HG03457 (cell line): ENCODE data around the gene NSMCE4A.
"Not testable (repeated sequence)": the region's sequence is repeated elsewhere in the genome, so short reads cannot be mapped to it uniquely, and the experiment has no call there.

ENCODE experiments used
- ATAC-seq: cut with Tn5 transposase; IDR thresholded peaks from one replicate; pipeline ENCODE4 v1.9.1; 2021; ENCODE audit warnings: moderate number of reproducible peaks; ENCODE audit not compliant: unreplicated experiment

The NSMCE4A gene, protein sequence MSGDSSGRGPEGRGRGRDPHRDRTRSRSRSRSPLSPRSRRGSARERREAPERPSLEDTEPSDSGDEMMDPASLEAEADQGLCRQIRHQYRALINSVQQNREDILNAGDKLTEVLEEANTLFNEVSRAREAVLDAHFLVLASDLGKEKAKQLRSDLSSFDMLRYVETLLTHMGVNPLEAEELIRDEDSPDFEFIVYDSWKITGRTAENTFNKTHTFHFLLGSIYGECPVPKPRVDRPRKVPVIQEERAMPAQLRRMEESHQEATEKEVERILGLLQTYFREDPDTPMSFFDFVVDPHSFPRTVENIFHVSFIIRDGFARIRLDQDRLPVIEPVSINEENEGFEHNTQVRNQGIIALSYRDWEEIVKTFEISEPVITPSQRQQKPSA

DNA sequence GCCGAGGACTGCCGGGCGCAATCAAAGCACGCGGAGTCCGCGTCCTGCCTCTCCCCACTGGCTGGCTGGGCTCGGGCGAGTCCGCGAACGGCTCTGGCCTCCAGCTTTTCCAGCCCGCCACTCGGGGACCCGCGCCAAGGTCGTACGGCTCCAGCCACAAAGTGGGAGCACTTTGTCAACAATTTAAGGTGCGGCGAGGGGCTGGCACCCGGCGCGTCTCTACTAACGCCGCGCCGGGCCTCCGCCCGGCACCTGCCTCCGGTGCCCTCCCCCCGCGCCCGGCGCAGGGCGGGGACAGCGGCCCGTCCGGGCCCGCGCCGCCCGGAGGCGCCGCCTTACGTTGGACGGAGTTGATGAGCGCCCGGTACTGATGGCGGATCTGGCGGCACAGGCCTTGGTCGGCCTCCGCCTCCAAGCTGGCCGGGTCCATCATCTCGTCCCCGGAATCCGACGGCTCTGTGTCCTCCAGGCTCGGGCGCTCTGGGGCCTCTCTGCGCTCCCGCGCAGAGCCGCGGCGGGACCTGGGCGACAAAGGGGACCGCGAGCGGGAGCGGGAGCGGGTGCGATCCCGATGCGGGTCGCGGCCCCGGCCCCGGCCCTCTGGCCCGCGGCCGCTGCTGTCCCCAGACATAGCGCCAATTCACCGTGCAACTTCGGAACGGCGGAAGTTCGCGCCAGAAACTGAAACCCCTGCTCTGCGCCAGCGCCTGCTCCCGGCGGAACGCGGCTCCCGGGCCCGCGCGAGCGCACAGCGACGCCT lies at the start of gene NSMCE4A:
NSMCE4A (minus strand) TSS at position 683 of the 760 bp plus-strand sequence; CDS start at position 631, 52 bp downstream.
- peak; percentile 73 for ATAC-seq

DNA sequence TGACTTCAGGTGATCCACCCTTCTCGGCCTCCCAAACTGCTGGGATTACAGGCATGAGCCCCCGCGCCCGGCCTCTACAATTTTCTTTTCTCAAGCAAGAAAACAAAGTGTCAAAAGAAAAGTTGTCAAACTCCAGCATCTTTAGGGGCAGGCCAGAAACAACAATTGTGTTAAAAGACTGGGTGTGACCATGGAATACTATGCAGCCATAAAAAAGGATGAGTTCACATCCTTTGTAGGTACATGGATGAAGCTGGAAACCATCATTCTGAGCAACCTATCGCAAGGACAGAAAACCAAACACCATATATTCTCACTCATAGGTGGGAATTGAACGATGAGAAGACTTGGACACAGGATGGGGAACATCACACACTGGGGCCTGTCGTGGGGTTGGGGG lies 48.2 kb upstream of the NSMCE4A start:
- not testable (repeated sequence) for ATAC-seq

DNA sequence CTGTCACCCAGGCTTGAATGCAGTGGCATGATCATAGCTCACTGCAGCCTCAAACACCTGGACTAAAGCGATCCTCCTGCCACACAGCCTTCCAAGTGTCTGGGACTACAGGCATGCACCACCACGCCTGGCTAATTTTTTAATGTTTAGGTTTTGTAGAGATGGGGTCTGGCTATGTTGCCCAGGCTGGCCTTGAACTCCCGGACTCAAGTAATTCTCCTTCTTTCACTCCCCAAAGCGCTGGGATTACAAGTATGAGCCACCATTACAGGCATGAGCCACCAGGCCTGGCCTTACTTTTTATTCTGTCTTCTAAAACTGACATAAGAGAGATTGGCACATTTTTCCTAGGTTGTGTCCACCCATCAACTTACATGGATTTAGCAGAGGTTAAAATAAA lies 47.3 kb upstream of the NSMCE4A start:
- ATAC-seq: no peak

DNA sequence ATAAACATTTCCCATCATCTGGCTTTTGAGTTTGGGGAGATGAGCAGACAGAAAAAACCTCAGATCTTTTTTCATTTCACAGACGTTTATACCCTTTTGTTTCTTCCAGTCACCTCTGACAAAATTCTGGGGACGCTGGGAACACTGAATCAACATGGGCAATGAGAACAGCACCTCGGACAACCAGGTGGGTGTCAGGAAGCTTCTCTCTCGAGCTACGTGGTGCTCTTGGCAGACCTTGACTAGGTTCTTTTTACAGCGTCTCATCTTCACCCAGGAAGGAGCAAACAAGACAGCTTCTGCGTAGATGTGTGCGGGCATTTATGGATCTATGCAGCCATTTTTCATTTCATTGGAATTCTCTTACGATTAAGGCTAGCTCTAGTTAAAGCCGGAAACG lies 46.8 kb upstream of the NSMCE4A start:
- ATAC-seq: no peak

DNA sequence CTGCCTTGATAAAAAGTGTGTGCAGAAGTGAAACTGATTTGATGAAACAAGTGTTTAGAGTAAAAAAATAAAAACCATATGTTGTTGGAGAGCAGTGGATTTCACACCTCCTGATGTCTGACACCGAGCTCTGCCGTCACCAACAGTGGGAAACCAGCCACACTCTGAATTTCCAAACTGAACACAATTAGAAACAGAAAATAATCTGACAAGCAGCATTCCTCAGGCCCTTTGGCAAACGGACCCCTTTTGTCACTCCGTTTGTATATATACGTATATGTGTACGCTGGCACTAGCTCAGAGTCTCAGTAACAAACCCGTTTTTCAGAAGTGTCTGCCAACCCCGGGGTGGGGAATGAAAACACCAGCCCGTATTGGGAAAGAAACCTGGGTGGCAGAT lies 46.4 kb upstream of the NSMCE4A start:
- ATAC-seq: no peak

DNA sequence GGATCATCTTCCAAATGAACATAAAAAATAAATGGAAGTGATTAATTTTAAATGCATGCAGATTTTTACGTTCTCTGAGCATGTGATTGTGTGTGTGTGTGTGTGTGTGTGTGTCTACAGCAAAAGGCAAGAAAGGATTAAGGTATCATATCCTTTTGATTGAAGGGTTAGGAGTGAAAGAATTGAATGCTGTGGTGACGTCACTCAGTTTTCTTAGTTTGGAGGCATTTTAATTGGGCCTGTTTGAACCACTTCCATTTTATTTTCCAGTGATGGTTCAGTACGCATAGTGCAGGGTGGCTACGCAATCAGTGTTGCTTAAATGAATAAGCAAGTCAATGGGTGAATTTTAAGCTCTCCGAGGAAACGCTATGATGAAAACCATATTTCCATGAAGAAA lies 45.2 kb upstream of the NSMCE4A start:
- no peak for ATAC-seq

DNA sequence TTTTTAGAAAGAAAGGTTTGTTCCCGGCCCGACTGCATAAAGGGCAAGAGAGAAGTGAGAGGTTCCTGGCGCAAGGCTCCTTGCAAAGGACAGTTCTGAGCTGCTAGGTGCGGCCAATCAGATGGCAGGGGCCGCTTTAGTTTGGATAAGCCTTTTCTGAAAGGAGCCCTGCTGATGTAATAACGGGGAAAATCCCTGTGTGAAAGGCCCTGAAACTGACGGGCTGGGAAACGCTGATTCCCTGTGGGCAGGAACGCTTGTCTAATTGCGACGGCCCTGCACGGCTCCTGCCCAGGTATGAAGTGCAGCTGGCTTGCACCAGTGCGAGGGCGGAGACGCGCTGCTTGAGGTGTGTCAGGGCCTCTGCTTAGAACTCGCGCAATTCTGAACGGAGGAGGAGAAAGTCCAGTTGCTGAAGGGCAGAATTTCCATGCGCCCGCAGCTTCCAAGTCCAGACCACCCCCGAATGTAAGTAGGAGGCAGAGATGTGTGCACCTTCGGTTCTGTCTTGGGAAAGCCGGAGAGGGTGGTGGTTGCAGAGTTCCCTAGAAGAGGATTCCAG lies 44.5 kb upstream of the NSMCE4A start:
- no peak for ATAC-seq

DNA sequence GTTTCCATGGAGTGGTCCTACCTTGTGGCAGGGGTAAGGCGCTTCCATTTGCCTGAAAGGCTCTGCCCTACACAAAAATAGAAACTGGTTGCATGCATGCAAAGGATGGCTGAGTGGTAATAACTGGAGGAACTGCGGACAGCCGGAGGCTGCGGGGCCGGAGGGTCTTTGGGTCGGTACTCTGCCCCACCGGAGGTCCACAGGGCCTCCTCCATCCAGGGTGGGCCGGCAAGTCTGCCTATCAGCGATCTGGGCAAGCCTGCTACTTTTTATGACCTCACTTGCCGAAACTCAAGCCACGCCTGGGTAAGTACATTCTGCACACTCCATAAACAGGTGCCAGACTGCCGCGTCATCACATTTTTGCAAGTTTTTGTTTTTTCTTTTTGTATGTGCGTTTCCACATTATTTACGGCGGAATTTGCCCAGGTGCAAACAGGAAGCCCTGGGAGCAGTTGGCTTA lies 44.0 kb upstream of the NSMCE4A start:
- ATAC-seq: no peak

DNA sequence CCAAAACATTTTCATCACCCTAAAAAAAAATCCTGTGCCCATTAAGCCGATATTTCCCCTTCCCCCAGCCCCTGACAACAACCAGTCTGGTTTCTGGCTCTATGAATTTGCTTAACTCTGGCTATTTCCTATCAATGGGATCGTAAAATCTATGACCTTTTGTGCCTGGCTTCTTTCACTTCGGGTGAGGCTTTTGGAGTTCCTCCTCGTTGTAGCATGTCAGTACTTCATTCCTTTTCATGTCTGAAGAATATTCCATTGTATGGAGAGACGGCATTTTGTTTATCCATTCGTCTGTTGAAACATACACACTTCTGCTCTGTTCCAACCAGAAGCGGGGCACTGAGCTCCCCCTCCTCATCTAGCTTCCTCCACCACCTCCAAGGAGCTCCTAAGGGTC lies 43.5 kb upstream of the NSMCE4A start:
- ATAC-seq: no peak

DNA sequence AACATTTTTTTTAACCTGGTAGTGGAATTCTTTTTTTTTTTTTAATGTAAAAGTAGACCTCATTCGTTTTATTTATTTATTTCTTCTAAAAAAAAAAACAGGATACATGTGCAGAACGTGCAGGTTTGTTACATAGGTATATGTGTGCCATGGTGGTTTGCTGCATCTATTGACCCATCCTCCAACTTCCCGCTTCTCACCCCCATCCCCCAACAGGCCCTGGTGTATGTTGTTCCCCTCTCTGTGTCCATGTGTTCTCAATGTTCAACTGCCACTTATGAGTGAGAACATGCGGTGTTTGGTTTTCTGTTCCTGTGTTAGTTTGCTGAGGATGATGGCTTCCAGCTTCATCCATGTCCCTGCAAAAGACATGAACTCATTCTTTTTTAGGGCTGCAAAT lies 42.9 kb upstream of the NSMCE4A start:
- ATAC-seq: not testable (repeated sequence)

DNA sequence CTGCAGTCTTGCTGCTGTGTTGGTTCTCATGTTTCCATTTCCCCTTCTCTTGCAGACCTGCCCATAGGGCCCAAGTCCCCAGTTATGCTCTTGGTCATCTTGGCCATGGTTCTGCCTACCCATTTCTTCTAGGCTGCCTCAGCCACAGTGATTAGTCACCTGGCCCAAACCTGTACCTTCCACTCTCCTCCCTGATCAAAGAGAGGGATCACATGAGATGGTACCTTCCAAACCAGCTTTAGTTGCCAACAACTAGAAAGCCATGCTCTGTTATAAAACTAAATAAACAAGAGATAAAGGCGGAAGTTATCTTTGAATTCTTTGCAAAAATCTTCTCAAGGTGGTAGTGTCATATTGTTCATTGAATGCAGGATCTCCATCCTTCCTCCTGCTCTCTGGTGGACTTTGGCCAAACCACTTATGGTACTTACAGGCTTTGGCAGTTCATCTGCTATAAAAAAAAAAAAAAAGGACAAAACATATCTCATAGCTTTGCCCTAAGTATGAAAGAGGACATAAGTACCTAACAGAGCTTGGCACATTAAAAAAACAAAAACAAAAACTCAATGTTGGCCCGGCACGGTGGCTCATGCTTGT lies 39.7 kb upstream of the NSMCE4A start:
- ATAC-seq: no peak

DNA sequence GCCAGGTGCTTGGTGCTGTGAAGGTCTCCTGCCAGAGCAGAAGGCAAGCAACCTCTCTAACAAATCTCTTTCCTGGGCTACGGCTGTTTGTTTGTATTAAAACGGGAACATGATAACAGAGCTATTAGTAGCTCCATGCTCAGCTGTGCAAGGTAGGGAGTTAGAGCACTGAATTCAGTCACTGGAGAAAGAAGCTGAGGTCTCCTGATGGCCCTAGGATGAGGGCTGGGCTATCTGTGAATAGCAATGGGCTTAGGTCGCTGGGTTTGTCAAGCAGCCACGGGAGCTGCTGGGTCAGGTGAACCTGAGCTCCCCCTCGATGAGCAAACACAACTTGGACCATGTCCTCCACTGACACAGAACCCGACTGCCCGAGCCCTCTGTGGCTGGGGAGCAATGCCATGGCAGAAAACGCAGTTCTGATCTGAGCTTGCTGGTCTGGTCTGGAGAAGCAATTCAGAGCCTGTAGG lies 38.3 kb upstream of the NSMCE4A start:
- no peak for ATAC-seq

DNA sequence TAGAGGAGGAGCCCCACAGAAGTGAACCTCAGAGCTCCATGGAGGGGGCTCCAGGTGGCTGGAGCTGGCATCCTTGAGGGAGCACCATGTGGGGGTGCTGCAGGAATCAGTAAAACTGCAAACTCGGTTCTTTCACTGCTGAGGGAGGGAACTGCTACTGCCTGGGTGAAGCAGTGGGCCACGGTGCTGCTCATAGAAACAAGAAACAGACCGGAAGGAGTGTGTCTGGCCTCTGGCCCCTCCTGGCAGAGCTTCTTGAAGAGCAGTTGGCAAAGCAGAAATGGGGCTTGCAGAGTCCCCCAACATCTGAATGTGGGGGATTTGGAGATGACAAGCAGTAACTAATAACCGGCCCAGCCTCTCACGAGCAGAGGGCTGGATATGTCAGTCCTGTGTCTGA lies 37.7 kb upstream of the NSMCE4A start:
- ATAC-seq: no peak

DNA sequence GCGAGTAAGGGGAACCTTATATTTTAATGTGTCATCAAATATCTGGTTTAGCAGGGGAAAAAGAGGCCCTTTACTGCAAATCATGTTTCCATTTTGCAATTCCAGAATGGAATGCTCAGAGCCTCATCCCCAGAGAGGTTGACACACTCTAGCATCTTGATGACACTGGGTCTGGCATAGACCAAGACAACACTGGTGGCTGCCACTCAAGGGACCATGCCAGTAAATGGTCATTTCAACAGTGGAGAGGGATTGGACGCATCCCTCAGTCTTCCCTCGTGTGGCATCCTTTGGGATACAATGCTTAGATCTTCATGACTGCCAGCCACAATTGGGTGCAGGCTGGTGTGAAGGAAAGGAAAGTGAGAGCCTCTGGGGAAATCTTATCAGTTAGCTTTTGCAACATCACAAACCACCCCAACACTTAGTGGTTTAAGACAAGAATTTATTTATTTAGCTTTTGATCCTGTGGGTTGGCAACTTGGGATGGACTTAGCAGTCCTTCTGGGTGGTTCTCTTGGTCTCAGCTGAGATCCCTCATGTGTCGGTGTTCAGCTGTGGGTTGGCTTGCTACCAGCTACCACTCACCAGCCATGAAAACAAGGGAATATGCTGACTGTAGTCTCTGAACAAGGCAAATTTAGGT lies 35.5 kb upstream of the NSMCE4A start:
- ATAC-seq: no peak

DNA sequence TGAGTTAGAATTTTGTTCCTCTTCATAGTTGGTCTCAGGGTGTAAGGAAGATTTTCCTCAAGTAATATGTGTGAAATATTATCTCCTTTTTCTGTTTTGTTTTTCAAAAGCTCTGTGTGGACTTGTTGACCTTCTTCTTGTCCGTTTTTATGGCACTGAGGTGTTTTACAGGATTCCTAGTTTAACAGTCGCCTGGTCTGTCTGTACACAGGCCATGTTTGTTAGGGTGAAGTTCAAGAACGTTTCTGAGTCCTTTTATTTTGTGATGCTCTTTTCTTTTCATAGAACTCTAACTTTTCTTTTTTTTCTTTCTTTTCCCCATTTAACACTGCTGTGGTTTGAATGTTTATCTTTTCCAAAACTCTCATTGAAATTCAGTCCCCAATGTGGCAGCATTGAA lies 32.4 kb upstream of the NSMCE4A start:
- ATAC-seq: no peak

DNA sequence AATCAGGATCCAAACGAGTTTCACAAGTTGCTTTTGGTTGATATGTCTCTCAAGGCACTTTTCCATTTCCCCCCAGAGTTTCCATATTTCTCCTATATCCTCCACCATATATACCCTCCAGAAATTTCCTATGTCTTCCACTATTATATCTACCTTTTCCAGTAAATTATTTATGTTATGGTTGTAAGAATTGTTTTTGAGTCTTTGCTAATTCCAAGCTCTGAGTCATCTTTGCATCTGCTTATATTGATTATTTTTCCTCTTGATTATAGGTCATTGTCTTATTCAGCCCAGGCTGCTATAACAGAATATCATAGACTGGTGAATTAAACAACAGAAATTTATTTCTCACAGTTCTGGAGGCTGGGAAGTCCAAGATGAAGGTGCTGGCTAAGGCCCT lies 26.7 kb upstream of the NSMCE4A start:
- no peak for ATAC-seq

DNA sequence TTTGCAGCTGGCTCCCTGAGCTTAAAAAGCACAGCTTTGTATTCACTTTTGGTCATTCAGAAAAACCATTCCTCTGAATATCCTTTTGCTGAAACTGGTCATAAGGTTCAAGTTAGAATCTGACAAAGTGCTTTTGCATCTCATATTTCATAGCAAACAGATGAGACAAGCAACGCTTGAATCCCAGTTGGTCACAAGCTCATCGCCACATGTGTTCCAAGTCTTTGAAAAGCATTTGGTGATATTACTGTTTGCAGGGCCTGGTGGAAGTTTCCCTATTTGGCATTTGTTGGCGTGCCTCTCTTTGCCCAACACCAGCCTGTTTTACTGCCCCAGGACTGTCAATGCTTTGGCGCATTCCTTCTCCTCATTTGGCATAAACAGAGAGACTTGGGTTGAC lies 24.3 kb upstream of the NSMCE4A start:
- ATAC-seq: no peak

DNA sequence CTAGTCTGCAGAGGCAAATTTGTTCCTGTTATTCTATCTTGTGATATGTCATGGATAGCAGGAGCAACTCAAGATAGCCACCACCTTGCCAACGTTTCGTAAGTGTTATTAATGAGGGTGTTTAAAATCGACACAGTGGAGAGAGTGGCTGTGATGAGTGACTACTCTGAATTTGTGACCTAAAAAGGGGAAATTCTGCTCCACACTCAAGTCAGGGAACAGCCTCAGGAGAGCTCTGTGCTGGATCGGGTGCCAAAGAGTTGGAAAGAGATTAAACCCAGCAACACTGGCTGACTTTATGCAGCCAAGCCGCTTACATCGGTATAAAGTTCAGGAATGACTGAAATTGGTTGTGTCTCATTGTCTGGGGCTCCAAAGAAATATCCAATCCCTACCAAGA lies 23.4 kb upstream of the NSMCE4A start:
- no peak for ATAC-seq

DNA sequence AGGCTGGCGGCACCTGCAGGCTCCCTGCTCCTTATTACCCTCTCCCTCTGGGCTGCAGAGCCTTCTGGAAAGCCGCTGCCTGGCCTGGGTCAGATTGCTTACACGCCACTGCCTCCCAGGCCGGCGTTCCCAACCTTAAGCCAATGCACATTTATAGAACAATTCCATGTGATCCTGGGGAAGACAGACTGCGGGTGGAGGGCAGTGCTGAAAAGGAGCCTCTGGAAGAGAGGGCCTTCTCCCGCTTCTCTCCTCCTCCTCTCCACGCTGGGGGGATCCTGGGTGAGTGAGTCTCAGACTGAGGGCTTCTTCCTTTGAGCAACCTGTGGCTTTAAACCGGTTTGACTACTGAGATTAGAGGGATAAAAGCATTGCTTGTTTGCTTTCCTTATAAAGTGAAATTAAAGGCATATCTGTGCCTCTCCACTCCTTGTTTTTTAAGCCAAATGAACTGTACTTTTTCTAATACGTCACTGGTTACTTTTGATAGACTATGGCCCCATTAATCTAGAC lies 19.5 kb upstream of the NSMCE4A start:
- ATAC-seq: no peak

DNA sequence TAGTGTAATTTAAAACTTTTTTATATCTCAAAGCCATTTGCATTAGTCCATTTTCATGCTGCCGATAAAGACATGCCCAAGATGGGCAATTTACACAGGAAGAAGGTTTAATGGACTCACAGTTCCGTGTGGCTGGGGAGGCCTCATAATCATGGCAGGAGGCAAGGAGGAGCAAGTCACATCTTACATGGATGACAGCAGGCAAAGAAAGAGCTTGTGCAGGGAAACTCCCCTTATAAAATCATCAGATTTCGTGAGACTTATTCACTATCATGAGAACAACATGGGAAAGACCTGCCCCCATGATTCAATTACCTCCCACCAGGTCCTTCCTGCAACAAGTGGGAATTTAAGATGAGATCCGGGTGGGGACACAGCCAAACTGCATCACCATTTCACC lies 16.7 kb upstream of the NSMCE4A start:
- ATAC-seq: not testable (repeated sequence)
